Progenitor cell of endocrine pancreas (in vitro differentiated cells): ENCODE results near the gene SUGCT. TPM values are rescaled to one million over a fixed set of nuclear protein-coding genes. Genes with fewer than 3 reads are reported as not detected.

Experiments
- DNase-seq: peaks from one replicate; pipeline ENCODE4 v3.0.0; 2021; ENCODE audit warnings: low spot score; ENCODE audit not compliant: unreplicated experiment
- H3K27ac Mint-ChIP-seq: 2 replicates; pipeline ENCODE4 v1.8.0; 2021; ENCODE audit warnings: mild to moderate bottlenecking, moderate library complexity, mixed read lengths
- H3K27me3 Mint-ChIP-seq: 2 replicates; pipeline ENCODE4 v1.8.0; 2021; ENCODE audit warnings: mixed read lengths
- H3K36me3 Mint-ChIP-seq: 2 replicates; pipeline ENCODE4 v1.8.0; 2022; ENCODE audit warnings: mixed read lengths; ENCODE audit not compliant: insufficient read depth
- H3K4me1 Mint-ChIP-seq: 2 replicates; pipeline ENCODE4 v1.8.0; 2021; ENCODE audit warnings: low read depth, mixed read lengths
- H3K4me3 Mint-ChIP-seq: 2 replicates; pipeline ENCODE4 v1.8.0; 2021; ENCODE audit warnings: low read depth, mild to moderate bottlenecking, moderate library complexity, mixed read lengths
- H3K9me3 Mint-ChIP-seq: 2 replicates; pipeline ENCODE4 v1.8.0; 2021; ENCODE audit warnings: low read depth, mixed read lengths
- CTCF ChIP-seq: fragments of 200-600 bp; sonication (generic); IDR thresholded peaks from one replicate; pipeline ENCODE4 v1.5.0; 2021; ENCODE audit warnings: antibody characterized with exemption, mild to moderate bottlenecking; ENCODE audit not compliant: unreplicated experiment
- total RNA-seq: library from RNA; stranded (reverse); gene quantifications from 2 replicates; pipeline ENCODE4 v1.2.1, GENCODE V29; 2021

SUGCT gene
- total RNA-seq, 1 donor from 2014 or later: 6.2 TPM

GRCh38 chr7:40303996-40304395 lies 169.2 kb downstream of the SUGCT start:
- H3K4me3 Mint-ChIP-seq: no peak overlapping the region
- H3K36me3 Mint-ChIP-seq: no peaks in the 10 kb centered on the region
- no peak for TF ChIP-seq CTCF
- H3K4me1 Mint-ChIP-seq: no peaks in the 10 kb centered on the region
- H3K27ac Mint-ChIP-seq: no peak overlapping the region
- no peaks in the 10 kb centered on the region for H3K9me3 Mint-ChIP-seq
- no peak for DNase-seq
- H3K27me3 Mint-ChIP-seq: no peaks in the 10 kb centered on the region

GRCh38 chr7:40305229-40305628 lies 170.4 kb downstream of the SUGCT start:
- H3K9me3 Mint-ChIP-seq: no peaks in the 10 kb centered on the region
- no peaks in the 10 kb centered on the region for H3K27me3 Mint-ChIP-seq
- no peak for DNase-seq
- peaks cover 3% of the 10 kb centered on the region for H3K4me1 Mint-ChIP-seq
- H3K36me3 Mint-ChIP-seq: no peaks in the 10 kb centered on the region
- H3K27ac Mint-ChIP-seq: no peak overlapping the region
- no peak overlapping the region for H3K4me3 Mint-ChIP-seq
- TF ChIP-seq CTCF: no peak

GRCh38 chr7:40306025-40306424 lies 171.2 kb downstream of the SUGCT start:
- DNase-seq: no peak
- H3K4me1 Mint-ChIP-seq: peaks cover 3% of the 10 kb centered on the region
- H3K27me3 Mint-ChIP-seq: no peaks in the 10 kb centered on the region
- no peak overlapping the region for H3K27ac Mint-ChIP-seq
- no peak overlapping the region for H3K4me3 Mint-ChIP-seq
- no peak for TF ChIP-seq CTCF
- H3K36me3 Mint-ChIP-seq: no peaks in the 10 kb centered on the region
- H3K9me3 Mint-ChIP-seq: no peaks in the 10 kb centered on the region

- Mint-ChIP-seq H3K9me3 (no peaks in the 10 kb centered on the region), H3K4me1 (peaks cover 3% of the 10 kb centered on the region), H3K36me3 (no peaks in the 10 kb centered on the region), H3K27me3 (no peaks in the 10 kb centered on the region), H3K4me3 (no peak overlapping the region), H3K27ac (no peak overlapping the region)
- TF ChIP-seq CTCF: no peak
- no peak for DNase-seq
These were observed 171.8 kb downstream of the SUGCT start for GRCh38 chr7:40306596-40306995.

GRCh38 chr7:40310258-40310657 lies 175.5 kb downstream of the SUGCT start:
- TF ChIP-seq CTCF: no peak
- H3K4me3 Mint-ChIP-seq: no peak overlapping the region
- DNase-seq: no peak
- no peaks in the 10 kb centered on the region for H3K9me3 Mint-ChIP-seq
- no peaks in the 10 kb centered on the region for H3K36me3 Mint-ChIP-seq
- peaks cover 3% of the 10 kb centered on the region for H3K4me1 Mint-ChIP-seq
- H3K27me3 Mint-ChIP-seq: no peaks in the 10 kb centered on the region
- no peak overlapping the region for H3K27ac Mint-ChIP-seq
